Islet of Langerhans (tissue), 1 donor: Measurements from ENCODE around the gene WDR11.
"Not testable (repeated sequence)": the region's sequence is repeated elsewhere in the genome, so short reads cannot be mapped to it uniquely, and the experiment has no call there.

ENCODE experiments used
- FAIRE-seq: peaks from one replicate; lab custom pipeline; 2011; peaks lifted over from hg19 to GRCh38; lab: Jason Lieb, UNC

WDR11 gene

GRCh38 chr10:120841522-120842189 is 9.5 kb upstream of the WDR11 start:
- no peak for FAIRE-seq

GRCh38 chr10:120854388-120854787 is 3.2 kb downstream of the WDR11 start:
- no peak for FAIRE-seq

DNA sequence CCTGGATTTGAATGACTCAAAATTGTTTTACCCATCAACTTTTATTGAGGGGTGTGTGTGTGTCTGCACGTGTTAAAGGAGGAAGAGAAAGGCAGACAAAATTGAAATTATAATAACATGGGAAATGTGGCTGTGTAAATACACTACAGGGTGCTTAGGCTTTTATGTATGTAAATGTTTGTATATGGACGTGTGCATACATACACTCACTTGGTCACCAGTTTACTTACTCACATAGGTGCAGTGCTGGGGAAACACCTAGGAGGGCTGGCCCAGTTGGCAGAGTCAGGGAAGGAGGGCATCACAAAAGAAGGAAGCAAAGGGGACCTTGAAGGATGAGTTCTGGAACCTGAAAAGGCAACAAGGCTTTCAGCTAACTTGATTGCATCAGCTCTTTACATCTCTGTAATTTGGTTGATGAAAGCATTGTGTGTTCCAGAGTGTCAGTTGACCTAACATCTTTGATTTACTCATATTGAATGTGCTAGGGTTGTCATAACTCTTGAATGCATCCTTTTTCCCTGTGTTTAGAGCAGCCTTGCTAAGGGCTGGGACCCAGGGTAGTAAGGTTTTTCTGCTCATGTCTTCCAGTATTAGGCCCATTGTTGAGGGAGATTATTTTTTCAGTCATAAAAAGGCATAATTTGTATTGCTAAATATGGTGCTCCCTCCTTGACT is 10.2 kb downstream of the WDR11 start:
- FAIRE-seq: no peak

DNA sequence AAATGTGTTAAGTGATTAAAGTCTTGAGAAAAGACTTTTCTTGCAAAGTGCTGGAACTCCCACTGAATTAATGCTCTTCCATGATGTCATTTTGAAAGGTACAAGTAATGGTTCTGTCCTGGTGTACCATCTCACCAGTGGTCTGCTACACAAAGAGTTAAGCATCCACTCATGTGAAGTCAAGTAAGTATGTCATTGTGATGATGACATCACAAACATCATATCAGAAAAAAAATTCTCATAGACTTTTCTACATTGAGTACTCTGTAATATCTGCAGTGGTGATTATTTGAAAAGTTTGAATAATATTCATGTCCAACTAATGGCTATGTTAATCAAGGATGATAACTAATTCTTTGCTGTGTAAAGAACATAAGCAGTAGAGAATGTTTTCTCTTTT is 22.6 kb downstream of the WDR11 start:
- FAIRE-seq: no peak

DNA sequence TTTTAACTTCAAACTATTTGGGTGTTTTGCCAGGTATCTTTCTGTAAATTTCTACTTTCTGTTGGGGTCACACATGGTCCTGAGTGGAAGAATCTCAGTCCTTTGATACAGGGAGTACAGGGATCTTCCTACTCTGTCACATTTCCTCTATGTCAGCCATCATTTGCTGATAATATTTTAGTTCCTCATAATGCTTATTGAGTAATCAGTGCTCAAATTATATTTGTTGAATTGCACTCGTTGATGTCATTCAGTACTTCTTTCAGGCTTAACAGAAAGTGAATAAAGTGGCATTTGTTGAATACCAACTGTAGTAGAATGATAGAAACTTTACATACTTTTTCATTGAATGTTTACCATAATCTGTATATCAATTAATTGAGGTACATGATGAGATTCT is 31.9 kb downstream of the WDR11 start:
- FAIRE-seq: no peak

GRCh38 chr10:120887482-120887881 is 36.3 kb downstream of the WDR11 start:
- FAIRE-seq: no peak

DNA sequence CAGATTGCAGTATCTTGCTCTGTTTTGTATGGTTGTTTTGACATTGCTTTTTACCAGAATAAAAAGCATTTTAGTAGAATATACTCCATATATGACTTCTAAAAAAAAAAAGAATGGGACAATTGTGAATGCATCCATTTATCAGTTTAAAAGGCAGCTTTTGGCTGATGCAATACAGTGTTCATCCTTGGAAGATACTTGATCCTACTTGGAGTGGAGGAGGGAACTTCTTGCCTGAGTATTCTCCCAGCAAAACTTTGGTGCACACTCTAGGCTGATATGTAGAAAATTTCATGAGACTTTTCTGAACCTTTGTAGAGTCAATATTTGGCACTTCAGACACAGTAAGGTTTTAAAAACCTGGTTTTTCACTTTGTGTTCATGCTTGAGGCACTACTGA is 40.2 kb downstream of the WDR11 start:
- FAIRE-seq: no peak

- FAIRE-seq: no peak
Observed at GRCh38 chr10:120894556-120894955, 43.4 kb downstream of the WDR11 start.

DNA sequence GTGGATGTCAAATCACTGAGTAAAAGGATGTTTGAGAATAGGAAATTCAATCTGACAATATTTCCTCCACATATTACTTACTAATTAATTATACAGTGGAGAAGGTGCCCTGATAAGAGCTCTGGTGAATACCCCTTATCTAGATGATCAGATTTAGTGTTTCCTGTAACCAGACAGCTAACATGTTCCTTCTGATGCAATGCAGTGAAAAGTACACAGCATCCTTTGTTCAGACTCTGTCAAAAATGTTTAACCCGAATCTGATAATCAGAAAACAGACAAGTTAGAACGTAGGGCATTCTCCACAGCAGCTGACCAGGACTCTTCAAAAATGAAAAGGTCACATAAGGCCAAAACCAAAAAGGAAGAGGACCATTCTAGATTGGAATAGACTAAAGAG is 46.2 kb downstream of the WDR11 start:
- no peak for FAIRE-seq

DNA sequence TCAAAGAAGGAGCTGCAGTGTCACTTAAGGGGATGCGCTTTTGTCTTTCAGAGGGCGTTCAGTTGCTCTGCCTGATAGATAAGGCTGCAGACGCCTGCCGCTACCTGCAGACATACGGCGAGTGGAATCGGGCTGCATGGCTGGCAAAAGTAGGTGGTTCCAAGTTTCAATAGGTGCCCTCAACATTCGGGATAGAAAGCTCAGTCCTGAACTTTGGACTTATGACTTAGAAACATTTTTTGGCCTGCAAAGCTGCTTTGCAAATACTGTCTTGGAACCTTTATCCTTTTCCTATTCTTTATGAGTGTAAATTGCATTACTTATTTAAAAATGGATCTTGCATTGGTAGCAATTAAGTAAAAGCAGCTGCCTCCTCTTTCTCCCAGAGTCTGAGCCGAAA is 54.1 kb downstream of the WDR11 start:
- FAIRE-seq: no peak

DNA sequence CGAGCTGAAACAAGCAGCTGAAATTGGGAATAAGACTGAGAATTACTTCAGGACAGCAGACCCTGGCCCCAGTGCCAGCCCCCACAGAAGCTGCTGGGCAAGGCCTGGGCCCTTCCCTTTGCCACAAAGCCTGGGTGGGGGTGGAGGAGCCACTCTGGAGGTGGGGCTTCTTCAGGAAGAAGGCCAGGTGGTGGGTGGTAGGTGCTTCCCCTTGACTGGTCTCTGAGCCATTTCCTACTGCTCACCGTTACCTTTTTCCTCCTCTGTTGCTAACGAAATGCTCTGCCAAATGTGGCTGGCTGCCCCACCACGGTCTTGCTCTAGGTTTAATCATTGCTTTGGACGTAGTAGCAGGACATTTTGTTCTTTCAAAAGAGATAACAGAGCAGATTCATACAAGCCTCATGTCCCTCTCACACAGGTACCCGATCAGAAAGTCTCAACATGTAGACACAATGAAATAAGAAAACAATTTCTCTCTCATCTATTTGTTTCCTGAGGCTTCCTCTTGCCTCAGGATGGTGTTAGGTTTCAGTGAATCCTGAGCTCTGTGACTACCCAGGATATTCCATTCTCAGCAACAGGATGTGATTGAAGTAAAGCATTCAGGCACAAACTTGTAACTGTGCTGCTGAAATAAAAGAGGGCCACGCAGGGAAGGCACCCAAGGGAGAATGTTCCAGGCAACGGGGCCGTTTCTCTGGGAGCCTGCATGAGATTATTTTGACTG is 66.5 kb downstream of the WDR11 start:
- FAIRE-seq: no peak

GRCh38 chr10:120923886-120924285 is 72.7 kb downstream of the WDR11 start:
- FAIRE-seq: not testable (repeated sequence)

DNA sequence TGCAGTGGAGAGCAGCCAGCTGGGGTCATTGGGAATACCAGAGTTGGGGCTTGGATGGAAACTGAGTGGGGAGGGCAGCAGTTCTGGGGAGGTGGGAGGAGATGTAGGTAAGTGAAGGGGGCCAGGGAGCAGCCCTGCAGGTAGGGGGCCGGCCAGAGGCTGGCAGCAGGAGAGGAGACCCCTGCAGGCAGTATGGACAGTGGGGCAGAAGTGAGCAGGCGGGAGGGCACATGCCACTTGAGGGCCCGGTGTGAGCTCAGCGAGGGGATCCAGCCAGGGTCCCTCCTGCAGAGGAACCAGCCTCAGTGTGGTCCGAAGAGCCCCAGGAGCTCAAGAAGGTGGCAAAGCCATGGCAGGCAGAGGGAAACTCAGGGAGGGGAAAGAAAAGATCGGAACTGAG is 75.4 kb downstream of the WDR11 start:
- FAIRE-seq: no peak

GRCh38 chr10:120927352-120927751 is 76.2 kb downstream of the WDR11 start:
- FAIRE-seq: no peak

DNA sequence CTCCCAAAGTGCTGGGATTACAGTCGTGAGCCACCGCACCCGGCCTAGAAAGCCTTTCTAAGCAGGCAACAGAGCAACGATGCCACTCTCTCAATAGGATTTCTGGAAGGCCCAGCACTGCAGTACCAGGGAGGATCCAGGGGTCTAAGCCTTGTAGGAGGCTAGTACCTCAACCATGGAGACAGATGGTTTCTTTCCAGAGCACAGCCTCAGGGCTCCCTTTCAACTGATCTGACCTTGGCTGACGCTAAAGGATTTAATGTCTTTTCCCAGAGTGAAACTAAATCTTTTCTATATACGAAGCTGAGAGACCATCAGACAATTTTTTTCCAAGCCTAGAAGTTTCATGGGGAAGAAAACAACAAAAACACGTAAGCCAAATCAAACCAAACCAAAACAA is 78.0 kb downstream of the WDR11 start:
- FAIRE-seq: no peak

GRCh38 chr10:120931423-120931822 is 80.3 kb downstream of the WDR11 start:
- FAIRE-seq: no peak

- no peak for FAIRE-seq
Observed at GRCh38 chr10:120931999-120932398, 80.8 kb downstream of the WDR11 start.

DNA sequence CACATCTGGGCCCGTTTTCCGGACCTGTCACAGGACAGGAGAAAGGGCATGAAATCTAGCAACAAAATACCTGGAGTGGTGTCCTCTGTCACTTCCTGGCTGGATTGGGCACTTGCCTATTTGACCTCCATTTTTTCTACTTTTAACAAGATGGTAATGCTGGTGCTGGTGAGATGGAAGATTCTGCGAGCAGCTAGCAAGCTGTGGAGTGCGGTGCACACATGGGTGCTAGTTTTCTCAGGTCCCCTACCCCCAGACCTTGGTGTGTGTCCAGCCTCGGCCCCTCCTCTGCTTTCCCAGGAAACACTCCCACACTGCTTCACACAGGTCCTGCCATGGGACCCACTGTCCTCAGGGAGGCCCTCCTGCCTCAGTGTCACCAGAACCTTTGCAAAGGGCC is 87.7 kb downstream of the WDR11 start:
- FAIRE-seq: no peak

GRCh38 chr10:120940299-120940900 is 89.2 kb downstream of the WDR11 start:
- no peak for FAIRE-seq

DNA sequence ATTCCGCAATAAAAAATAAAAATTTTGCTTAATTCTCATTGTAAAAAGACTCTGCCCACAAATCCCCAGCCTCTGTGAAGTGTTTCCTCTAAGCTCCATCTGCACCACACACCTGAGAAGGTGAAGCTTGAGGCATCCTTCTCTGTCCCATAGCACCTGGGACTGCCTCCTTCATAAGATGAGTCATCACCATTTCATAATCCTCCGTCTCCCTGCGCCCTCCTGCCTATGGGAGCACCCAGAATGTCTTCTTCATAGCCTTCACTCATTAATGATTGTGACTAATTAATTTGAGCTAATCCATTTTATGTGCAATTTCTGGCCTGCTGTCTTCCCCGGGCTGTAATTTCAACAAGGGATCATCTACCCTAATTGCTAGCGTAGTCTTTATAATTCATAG is 90.3 kb downstream of the WDR11 start:
- FAIRE-seq: no peak

DNA sequence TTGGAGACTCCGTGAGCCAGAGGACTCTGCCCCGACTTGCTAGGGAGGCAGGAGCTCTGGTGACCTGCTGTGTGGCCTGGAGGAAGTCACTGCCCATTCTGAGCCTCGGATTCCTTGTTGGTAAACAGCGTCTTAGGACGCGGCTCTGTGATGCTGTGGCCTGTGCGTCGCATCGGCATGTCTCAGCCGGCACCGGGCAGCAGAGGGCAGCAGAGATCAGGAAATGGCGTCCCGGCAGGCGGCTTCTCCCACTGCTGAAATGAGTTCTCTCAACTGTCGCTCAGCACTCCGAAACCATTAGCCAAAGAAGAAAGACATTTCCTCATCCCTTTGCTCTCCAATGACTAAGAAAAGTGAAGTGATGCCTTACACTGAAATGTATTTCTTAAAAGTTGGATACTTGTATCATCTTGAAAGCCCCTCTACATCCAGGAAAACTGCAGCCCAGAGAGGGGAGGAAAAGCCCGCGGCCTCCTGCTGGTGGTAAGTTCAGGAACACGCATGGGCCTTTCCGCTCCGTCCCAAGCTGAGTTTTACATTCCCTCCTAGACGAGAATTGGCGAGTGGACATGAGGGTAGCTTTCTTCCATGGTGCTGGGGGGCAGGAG is 91.7 kb downstream of the WDR11 start:
- FAIRE-seq: no peak

DNA sequence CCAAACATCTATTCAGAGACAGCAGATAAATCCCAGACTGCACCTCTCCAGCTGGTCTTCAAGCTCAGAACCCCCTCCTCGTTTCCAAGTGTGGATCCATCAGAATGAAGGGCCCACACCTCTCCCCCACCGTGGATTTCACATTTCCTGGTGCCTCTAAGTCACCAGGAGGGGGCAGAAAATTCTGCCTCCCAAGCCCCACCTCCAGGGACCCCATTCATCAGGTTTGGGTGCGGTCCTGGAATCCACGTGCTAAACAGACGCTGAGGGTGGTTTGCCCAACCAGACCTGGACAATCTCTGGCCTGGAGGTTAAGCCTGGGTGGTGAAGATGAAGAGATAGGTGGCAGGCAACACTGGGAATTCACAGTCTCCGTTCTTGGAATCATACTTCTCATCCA is 92.4 kb downstream of the WDR11 start:
- FAIRE-seq: no peak
